22Rv1 (cell line): Measurements from ENCODE around the gene SLC24A4.

Source experiments
- H3K27ac ChIP-seq: fragments of 450-650 bp; 2 replicates; pipeline ENCODE4 v1.5.1; 2017
- CTCF ChIP-seq: fragments of 450-650 bp; IDR thresholded peaks from 2 replicates; pipeline ENCODE4 v1.5.1; 2017; ENCODE audit warnings: mild to moderate bottlenecking
- ZFX ChIP-seq: fragments of 450-650 bp; IDR thresholded peaks from 2 replicates; pipeline ENCODE4 v1.6.1; 2017; ENCODE audit warnings: antibody characterized with exemption, borderline replicate concordance

SLC24A4 gene

GRCh38 chr14:92516344-92516965, 193.5 kb downstream of the SLC24A4 start:
- H3K27ac ChIP-seq, result no peak overlapping the region
- TF ChIP-seq CTCF (no peak), ZFX (no peak)

- TF ChIP-seq ZFX (no peak), CTCF (no peak)
These were observed 194.1 kb downstream of the SLC24A4 start for GRCh38 chr14:92516966-92517506.

GRCh38 chr14:92517761-92518160, 194.8 kb downstream of the SLC24A4 start:
- TF ChIP-seq ZFX (no peak), CTCF (no peak)

More at GRCh38 chr14:92516966-92517506, 194.1 kb downstream of the SLC24A4 start:
- H3K27ac ChIP-seq, result no peak overlapping the region

GRCh38 chr14:92519246-92520101, 196.5 kb downstream of the SLC24A4 start:
- no peak overlapping the region for H3K27ac ChIP-seq
- TF ChIP-seq CTCF (no peak), ZFX (no peak)

More at GRCh38 chr14:92517761-92518160, 194.8 kb downstream of the SLC24A4 start:
- no peak overlapping the region for H3K27ac ChIP-seq

- no peak overlapping the region for H3K27ac ChIP-seq
- no peak for TF ChIP-seq ZFX
- no peak for TF ChIP-seq CTCF
These were observed 197.4 kb downstream of the SLC24A4 start for GRCh38 chr14:92520102-92521057.

GRCh38 chr14:92521058-92521415, 198.1 kb downstream of the SLC24A4 start:
- TF ChIP-seq CTCF (no peak), ZFX (no peak)
- no peak overlapping the region for H3K27ac ChIP-seq
